Measurements from ENCODE around the gene PPP3CA. TPM values are rescaled to one million over a fixed set of nuclear protein-coding genes. Genes with fewer than 3 reads are reported as not detected.

Gene PPP3CA
- total RNA-seq, 2 donors from 2014 or later = 36.6 to 39.2 TPM

DNA sequence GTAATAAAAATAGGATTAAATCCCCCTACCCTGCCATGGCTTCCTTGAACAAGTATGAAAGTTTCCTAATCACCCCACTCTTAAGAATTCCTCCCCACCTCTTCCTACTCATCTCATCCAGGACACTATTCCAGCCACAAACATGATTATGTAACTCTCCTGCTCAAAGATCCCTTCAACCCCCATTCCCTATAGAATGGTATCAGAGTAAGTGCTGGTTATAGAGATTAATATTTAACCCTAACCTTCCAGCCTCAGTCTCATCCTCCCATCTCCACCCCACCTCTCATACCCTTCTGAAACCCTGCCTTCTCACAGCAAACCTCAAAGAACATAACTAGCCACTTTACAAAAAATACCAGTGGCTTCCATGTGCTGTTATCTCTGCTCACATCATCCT lies 155.1 kb downstream of the PPP3CA start:
- no peaks in the 10 kb centered on the region for H3K9me3 ChIP-seq (ENCODE audit: control insufficient read depth, low read length)
- no peak for DNase-seq
- no peaks in the 10 kb centered on the region for H3K36me3 ChIP-seq (ENCODE audit: control insufficient read depth, insufficient read depth, low read length)
- H3K9ac ChIP-seq (ENCODE audit: extremely low read depth, low read length, poor library complexity, severe bottlenecking) = no peak overlapping the region
- Mint-ChIP-seq H3K27ac (no peak overlapping the region), H3K4me1 (peaks cover 23% of the 10 kb centered on the region), H3K36me3 (ENCODE audit: low read depth) (peaks cover 3% of the 10 kb centered on the region), H3K4me3 (no peak overlapping the region), H3K27me3 (ENCODE audit: insufficient read depth) (peaks cover 6% of the 10 kb centered on the region), H3K9me3 (no peaks in the 10 kb centered on the region)
- no peak for TF ChIP-seq CTCF (conservative IDR thresholded peaks at IDR 0.05)
- H3K4me1 ChIP-seq (ENCODE audit: control insufficient read depth, insufficient read depth, low read length) = no peaks in the 10 kb centered on the region
- H3K4me3 ChIP-seq (ENCODE audit: low read length) = no peak overlapping the region
- H3K27ac ChIP-seq (ENCODE audit: low read depth, low read length) = no peak overlapping the region
- H3K27me3 ChIP-seq (ENCODE audit: control insufficient read depth, insufficient read depth, low read length, poor library complexity, severe bottlenecking) = peaks cover 6% of the 10 kb centered on the region

DNA sequence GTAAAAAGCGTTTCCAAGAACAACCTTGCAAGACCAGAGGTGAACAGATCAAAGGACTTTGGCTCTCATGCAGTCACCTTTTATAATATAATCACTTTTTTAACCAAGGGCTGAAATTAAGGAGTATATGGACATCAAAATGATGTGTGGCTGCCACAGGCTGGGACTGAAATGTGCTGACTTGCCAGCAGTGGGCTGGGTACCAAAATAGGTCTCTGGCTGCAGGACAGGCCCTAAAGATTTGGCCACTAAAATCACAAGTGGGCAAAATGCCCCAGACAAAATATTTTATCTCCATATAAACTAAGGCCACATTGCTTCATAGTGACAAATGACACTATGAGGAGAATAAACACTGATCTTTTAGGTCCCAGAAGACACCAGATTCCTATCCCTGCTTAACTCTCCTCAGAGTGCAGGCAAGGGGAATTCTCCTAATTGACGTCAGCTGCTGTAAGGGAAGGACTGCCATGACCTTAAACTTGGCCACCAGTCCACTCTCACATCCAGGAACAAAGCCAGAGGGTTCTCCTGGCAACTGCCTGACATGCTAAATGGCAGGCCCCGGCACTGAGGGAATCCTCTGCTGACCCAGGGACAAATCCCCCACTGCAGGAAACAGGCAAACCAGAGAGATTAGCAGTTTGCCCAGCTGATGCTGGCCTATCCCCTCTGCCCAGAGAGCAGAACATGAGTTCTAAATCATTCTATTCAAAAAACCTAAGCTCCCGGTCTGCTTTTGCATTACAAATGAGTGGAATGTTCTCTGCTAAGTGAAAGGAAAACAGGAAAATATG lies 155.8 kb downstream of the PPP3CA start:
- no peaks in the 10 kb centered on the region for H3K27me3 Mint-ChIP-seq (ENCODE audit: insufficient read depth)
- peaks cover 3% of the 10 kb centered on the region for H3K36me3 Mint-ChIP-seq (ENCODE audit: low read depth)
- no peak for TF ChIP-seq CTCF (conservative IDR thresholded peaks at IDR 0.05)
- Histone ChIP-seq H3K27ac (ENCODE audit: low read depth, low read length) (no peak overlapping the region), H3K4me3 (ENCODE audit: low read length) (no peak overlapping the region), H3K9me3 (ENCODE audit: control insufficient read depth, low read length) (no peaks in the 10 kb centered on the region), H3K27me3 (ENCODE audit: control insufficient read depth, insufficient read depth, low read length, poor library complexity, severe bottlenecking) (no peaks in the 10 kb centered on the region), H3K4me1 (ENCODE audit: control insufficient read depth, insufficient read depth, low read length) (no peaks in the 10 kb centered on the region), H3K36me3 (ENCODE audit: control insufficient read depth, insufficient read depth, low read length) (no peaks in the 10 kb centered on the region), H3K9ac (ENCODE audit: extremely low read depth, low read length, poor library complexity, severe bottlenecking) (no peak overlapping the region)
- H3K4me1 Mint-ChIP-seq = peaks cover 22% of the 10 kb centered on the region
- no peak overlapping the region for H3K4me3 Mint-ChIP-seq
- H3K27ac Mint-ChIP-seq = no peak overlapping the region
- 17 to 66% methylated on average over 1 to 4 of the region's 4 CpGs for WGBS, 2 experiments (ENCODE audit: insufficient coverage in 1 of 2, insufficient read length in 1 of 2)
- peak; percentile 72 for DNase-seq
- no peaks in the 10 kb centered on the region for H3K9me3 Mint-ChIP-seq

- no peak overlapping the region for H3K27ac ChIP-seq (ENCODE audit: low read depth, low read length)
- TF ChIP-seq CTCF (conservative IDR thresholded peaks at IDR 0.05) = no peak
- no peak overlapping the region for H3K27ac Mint-ChIP-seq
- H3K36me3 Mint-ChIP-seq (ENCODE audit: low read depth) = peaks cover 3% of the 10 kb centered on the region
- no peaks in the 10 kb centered on the region for H3K4me1 ChIP-seq (ENCODE audit: control insufficient read depth, insufficient read depth, low read length)
- H3K36me3 ChIP-seq (ENCODE audit: control insufficient read depth, insufficient read depth, low read length) = no peaks in the 10 kb centered on the region
- WGBS, 2 experiments (ENCODE audit: insufficient coverage in 1 of 2, insufficient read length in 1 of 2) = 92% methylated on average over 3 of the region's 3 CpGs; no CpG with 5 or more reads in 1 of the 2 experiments
- no peak overlapping the region for H3K4me3 ChIP-seq (ENCODE audit: low read length)
- H3K4me3 Mint-ChIP-seq = no peak overlapping the region
- H3K4me1 Mint-ChIP-seq = peaks cover 18% of the 10 kb centered on the region
- H3K9me3 Mint-ChIP-seq = no peaks in the 10 kb centered on the region
- no peaks in the 10 kb centered on the region for H3K9me3 ChIP-seq (ENCODE audit: control insufficient read depth, low read length)
- no peak overlapping the region for H3K9ac ChIP-seq (ENCODE audit: extremely low read depth, low read length, poor library complexity, severe bottlenecking)
- DNase-seq = no peak
- no peaks in the 10 kb centered on the region for H3K27me3 ChIP-seq (ENCODE audit: control insufficient read depth, insufficient read depth, low read length, poor library complexity, severe bottlenecking)
- H3K27me3 Mint-ChIP-seq (ENCODE audit: insufficient read depth) = no peaks in the 10 kb centered on the region
Measured at GRCh38 chr4:101190751-101191150, 156.6 kb downstream of the PPP3CA start.
